Ishikawa (cell line): Measurements from ENCODE around the gene GREB1L.

ENCODE experiments used
- CEBPB ChIP-seq: IDR thresholded peaks from 2 replicates; pipeline ENCODE4 v1.6.1; 2012
- TCF12 ChIP-seq: IDR thresholded peaks from 2 replicates; pipeline ENCODE4 v1.6.1; 2012; ENCODE audit warnings: low read depth
- YY1 ChIP-seq: IDR thresholded peaks from 2 replicates; pipeline ENCODE4 v1.6.1; 2012; ENCODE audit warnings: low read depth

GRCh38 chr18:21369146-21369545, 127.1 kb downstream of the GREB1L start:
- TF ChIP-seq YY1 (no peak), CEBPB (no peak), TCF12 (no peak)
